Measurements from ENCODE around the gene SLCO1A2.

The SLCO1A2 gene

DNA sequence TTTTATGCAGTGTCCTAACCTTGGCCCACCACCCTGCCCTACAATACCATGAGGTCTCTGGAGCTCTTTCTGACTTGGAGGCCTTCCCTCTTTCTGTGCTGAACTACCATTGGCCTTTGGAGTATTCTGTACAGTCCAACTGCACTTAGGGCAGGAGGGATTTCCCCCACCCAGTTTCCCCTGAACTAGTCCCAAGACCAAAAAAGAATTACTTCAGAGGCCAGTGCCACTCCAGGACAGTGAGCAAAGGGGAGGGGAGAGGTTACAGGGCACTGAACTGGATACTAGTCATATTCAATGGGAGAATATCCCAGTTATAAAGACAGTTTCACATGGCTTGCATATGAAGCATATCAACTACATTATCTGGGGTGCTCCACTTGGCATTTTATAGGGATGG, 6.1 kb downstream of the SLCO1A2 start:
- DNase-seq, result no peak

- DNase-seq, result no peak
Measured at GRCh38 chr12:21324551-21324950, 10.2 kb downstream of the SLCO1A2 start.

DNA sequence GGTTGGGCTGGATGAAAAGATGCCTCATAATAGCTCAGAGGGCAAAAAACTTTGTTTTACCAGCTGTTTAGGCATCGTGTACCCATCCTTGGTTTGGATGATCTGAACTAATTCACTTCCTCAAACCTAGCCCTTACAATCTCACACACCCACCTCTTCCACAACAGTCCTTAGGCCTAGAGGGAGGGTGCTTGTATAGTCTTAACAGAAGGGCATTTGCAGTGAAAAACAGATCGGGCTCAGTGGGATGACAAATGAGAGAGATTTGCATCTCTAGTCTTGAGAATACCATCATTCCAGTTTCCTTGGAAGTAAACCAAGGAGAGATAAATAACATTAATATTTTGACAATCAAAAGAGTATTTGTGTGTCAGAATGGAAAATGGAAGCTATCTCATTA, 11.0 kb downstream of the SLCO1A2 start:
- no peak for DNase-seq

- no peak for DNase-seq
Measured at GRCh38 chr12:21308785-21309184, 25.9 kb downstream of the SLCO1A2 start.

GRCh38 chr12:21305661-21306060, 29.1 kb downstream of the SLCO1A2 start:
- DNase-seq, result no peak

DNA sequence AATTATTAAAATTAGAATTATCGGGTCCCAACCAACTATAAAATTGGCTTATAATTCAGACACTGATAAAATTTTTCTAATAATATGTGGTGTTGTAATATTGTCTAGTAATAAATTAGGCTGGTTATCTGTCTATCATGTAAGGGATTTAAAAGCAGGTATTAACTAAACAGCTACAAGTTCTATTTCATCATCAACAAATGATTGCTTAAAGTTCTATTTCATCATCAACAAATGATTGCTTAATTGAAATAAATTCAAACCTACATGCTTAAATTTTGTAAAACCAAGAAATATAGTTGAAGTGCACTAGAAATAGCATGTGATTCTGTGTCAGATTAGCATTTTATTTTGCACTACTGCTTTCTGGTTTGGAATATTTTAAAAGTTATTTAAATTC, 34.1 kb downstream of the SLCO1A2 start:
- DNase-seq, result no peak

DNA sequence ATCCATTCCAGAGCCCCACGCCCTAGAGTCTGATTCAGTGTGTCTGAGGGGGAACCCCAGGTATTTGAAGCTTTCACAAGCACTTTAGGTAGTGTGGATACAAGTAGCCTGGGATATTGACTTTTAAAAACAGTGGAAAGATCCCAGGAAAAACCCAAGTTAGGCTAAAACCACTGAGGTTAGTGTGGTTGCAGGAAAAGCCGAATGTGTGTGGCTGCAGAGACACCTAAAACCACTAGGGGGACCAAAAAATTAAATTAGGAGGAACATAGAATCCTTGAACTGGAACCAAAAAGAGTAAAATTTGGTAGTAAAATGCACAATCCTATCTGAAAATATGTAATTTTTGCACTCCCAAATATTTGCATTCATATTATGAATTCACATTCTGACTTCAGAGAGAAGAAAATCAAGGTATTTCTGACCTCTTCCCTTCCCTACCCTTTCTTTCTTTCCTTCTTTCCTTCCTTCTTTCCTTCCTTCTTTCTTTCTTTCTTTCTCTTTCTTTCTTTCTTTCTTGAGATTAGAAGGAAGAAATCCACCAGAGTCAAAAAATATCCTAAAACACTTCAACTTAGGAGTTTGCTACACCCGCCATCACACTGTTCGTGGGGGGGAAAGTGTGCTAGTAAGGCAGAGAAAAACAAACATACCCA, 37.8 kb downstream of the SLCO1A2 start:
- DNase-seq, result no peak

DNA sequence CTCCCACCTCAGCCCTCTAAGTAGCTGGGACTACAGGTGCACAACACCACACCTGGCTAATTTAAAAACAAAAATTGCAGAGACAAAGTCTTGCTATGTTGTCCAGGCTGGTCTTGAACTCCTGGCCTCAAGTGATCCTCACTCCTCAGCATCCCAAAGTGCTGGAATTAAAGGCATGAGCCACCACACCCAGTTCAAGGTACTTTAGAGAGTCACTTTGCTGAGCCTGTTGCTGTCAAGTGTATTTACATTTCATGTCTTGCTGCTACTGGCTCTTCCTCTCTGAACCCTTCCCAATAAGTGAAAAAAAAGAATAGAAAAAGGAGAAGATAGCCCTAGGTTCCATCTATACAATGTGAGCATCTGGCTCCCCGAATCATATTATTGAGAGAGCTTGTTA, 38.4 kb downstream of the SLCO1A2 start:
- no peak for DNase-seq

- no peak for DNase-seq
Measured at GRCh38 chr12:21294176-21294575, 40.5 kb downstream of the SLCO1A2 start.

GRCh38 chr12:21292111-21292510, 42.6 kb downstream of the SLCO1A2 start:
- no peak for DNase-seq

DNA sequence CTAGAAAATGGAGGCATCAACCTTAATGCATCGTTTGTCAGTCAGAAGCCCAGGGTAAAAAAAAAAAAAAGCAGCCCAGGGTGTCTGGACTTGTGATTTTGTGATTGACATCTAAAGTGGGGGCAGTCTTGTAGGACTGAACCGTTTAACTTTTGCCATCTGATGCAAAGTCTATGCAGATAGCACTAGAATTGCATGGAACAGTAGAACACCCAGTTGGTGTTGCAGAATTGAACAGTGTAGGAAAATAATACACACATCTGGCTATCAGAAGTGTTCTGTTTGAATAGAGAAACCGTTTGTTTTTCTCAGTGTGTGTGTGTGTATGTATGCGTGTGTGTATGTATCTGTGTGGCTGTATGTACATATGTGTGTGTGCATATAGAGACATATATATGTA, 45.0 kb downstream of the SLCO1A2 start:
- DNase-seq, result no peak

DNA sequence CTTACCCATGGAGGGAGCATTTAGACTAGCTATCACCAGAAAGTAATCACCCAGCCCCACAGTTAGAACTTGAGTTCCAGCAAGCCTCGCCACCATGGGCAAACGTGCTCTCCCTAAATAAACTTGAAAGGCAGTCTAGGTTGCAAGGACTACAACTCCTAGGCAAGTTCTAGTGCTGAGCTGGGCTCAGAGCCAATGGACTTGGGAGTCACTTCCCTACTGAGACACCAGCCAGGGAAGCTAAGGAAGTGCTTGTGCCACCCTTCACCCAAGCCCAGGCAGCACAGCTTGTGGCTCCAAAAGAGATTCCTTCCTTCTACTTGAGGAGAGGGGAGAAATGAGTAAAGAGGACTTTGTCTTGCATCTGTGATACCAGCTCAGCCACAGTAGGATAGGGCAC, 57.9 kb downstream of the SLCO1A2 start:
- DNase-seq, result no peak

DNA sequence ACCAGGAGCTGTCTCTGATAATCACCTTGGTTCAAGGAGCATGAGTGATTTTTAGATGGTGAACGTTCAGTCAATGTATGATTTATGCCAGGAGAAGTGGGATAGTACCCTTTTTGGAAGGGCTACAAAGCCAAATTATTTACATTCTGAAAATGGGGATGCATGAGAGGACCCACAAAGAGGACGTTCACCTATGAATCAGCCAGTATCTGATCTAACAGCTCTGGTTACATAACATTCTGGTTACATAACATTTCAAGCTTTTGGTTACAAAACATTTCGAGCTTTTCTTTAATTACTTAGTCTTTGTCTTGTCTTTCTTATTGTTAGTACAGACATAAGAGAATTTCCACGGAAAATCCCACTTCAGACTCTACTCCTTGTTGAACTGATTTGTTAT, 68.8 kb downstream of the SLCO1A2 start:
- no peak for DNase-seq

- DNase-seq, result no peak
Measured at GRCh38 chr12:21264232-21264631, 70.5 kb downstream of the SLCO1A2 start.

DNA sequence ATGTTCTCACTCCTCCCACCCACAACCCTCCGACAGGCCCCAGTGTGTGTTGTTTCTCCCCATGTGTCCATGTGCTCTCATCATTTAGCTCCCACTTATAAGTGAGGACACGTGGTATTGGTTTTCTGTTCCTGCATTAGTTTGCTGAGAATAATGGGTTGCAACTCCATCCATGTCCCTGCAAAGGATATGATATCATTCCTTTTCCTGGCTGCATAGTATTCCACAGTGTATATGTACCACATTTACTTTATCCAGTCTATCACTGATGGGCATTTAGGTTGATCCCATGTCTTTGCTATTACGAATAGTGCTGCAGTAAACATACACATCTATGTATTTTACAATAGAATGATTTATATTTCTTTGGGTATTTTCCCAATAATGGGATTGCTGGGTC, 77.5 kb downstream of the SLCO1A2 start:
- DNase-seq, result no peak

- DNase-seq, result no peak
Measured at GRCh38 chr12:21252070-21252469, 82.6 kb downstream of the SLCO1A2 start.

DNA sequence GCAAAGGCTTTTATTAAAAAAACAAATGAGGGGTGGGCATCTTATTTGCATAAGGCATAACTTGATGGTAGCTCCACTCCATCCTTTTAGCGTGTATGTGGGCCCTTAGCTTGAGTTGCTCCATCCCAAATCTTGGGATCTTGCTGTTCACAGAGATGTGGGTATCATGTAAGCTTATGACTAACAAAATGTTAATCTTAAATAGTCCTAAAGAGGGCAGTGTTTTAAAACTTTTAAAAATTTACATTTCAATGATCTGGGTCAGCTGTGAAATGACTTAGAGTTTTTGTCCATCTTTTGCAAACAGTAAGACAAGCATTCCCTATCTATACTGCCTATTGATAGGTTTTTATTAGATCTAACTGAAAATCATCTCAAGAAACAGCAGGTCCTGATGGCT, 86.0 kb downstream of the SLCO1A2 start:
- no peak for DNase-seq

DNA sequence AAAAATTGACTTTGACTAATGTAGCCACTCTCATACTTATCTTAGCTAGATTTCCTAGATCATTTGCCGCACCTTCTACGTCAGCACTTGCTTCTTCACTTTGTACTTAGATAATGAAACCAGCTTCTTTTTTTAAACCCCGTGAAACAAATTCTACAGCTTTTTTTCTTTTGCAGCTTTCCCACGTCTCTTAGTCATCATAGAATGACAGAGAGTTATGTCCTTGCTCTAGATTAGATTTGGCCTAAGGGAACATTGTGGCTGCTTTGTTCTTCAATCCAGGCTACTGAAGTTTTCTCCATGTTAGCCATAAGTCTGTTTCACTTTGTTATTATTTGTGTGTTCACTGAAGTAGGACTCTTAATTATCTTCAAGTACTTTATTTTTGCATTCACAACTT, 94.9 kb downstream of the SLCO1A2 start:
- no peak for DNase-seq

DNA sequence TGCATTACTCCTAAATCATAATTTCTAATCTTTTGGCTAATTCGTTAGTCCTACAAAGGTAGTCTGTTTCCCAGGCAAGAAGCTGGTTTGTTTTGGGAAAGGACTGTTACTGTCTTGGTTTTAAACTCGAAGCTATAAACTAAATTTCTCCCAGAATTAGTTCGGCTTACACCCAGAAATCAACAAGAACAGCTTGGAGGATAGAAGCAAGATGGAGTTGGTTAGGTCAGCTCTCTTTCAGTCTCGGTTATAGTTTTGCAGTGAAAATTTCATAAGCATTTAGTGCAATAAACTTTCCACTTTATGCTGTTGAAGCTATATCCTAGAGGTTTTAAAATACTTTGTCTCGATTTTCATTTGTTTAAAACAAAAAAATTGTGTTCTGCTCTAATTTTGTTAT, 100.3 kb downstream of the SLCO1A2 start:
- DNase-seq, result no peak

DNA sequence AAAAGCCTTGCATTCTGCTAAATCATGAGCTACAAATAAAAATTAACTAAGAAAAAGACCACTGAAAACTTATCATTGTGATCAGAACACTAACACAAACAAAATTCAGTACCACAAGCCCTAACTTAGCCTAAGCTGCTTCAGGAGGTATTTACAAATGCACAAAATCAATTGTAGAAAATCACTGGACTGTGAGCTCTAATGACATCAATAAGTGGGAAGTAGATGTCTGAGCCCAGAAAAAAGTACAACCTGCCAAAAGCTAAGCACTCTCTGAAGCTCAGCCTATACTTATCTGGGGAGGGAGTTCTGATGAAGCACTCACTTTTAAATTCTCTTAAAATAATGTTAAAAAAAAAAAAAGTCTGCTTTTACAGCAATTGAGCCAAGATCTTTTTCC, 110.8 kb downstream of the SLCO1A2 start:
- DNase-seq, result no peak

DNA sequence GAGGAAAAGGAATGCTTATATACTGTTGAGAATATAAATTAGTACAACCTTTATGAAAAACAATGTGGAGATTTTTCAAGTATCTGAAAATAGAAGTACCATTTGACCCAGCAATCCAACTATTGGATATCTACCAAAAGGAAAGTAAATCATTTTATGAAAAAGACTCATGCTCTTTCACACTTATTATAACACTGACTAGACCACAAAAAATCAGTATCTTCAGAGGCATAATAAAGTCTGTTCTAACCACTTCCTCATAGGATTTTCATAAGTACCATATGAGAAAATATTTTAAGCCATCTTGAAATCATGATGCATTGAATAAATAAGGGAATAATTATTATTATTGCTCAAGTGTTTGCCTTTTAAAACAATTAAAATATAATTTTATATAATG, 112.9 kb downstream of the SLCO1A2 start:
- DNase-seq, result no peak

DNA sequence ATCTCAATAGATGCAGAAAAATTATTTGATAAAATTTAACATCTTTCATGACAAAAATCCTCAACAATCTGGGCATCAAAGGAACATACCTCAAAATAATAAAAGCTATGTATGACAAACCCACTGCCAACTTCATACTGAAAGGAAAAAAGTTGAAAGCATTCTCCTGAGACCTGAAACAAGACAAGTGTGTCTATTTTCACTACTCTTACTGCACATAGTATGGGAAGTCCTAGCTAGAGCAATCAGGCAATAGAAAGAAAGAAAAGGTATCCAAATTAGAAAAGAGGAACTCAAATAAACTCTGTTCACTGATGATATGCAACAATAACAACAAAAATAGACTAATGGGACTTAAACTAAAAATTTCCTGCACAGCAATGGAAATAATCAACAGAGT, 113.6 kb downstream of the SLCO1A2 start:
- DNase-seq, result no peak

DNA sequence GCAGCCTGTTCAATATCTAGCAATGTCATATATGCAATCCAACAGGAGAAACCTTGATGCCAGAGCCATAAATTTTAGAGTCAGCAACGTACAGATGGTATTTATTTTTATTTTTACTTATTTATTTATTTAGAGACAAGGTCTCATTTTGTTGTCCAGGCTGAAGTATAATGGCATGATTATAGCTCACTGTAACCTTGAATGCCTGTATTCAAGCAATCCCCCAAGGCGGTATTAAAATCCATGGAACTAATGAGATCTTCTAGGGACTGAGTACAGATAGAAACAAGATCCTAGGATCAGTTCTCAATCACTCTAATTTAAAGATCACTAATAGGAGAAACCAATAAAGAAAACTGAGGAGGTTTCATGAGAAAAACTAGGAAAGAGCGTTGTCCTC, 114.5 kb downstream of the SLCO1A2 start:
- DNase-seq, result no peak

GRCh38 chr12:21219206-21219605, 115.5 kb downstream of the SLCO1A2 start:
- DNase-seq, result no peak

All from activated CD4-positive, CD25-positive, alpha-beta regulatory T cell (primary cell).